22Rv1 (cell line): ENCODE measurements around the gene ZNF711.

Experiments used
- CTCF ChIP-seq: fragments of 450-650 bp; IDR thresholded peaks from 2 replicates; pipeline ENCODE4 v1.5.1; 2017; ENCODE audit warnings: mild to moderate bottlenecking
- ZFX ChIP-seq: fragments of 450-650 bp; IDR thresholded peaks from 2 replicates; pipeline ENCODE4 v1.6.1; 2017; ENCODE audit warnings: antibody characterized with exemption, borderline replicate concordance

DNA sequence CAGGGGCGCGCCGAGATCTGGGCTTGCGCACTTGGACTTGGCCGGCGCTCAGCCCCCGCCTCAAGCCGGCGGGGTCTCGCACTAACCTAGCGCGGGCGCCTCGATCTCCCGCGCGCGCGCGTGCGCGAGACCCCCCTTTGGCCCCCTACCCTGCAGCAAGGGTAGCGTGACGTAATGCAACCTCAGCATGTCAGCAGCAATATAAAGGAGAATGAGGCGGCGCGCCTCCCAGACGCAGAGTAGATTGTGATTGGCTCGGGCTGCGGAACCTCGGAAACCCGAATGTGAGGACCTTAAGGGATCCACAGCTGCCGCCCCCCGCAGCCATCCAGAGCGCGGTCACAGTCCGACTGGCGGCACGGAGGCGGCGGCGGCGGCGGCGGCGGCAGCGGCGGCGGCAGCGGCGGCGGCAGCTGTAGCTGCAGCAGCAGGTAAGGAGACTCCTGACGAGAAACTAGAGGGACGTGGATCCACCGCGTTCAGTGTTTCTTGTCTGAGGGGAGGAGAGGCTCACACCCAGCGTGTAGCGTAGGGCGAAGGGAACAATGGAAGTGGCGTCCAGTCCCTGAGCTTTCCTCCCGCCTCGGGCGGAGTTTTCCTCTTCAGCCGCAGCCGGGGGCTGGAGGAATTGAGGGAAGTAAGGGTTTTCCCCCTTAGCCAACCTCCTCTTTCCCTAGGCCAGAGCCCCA is at the start of gene ZNF711, which contains the start of gene SATL1:
- TF ChIP-seq CTCF (no peak), ZFX (no peak)
